ENCODE results near the gene NDUFAF7. TPM values are rescaled to one million over a fixed set of nuclear protein-coding genes. Genes with fewer than 3 reads are reported as not detected.
A peak's percentile ranks its signal among the peaks of the same experiment; 100 is the strongest.

The NDUFAF7 gene
- total and polyA plus RNA-seq, 9 of the 15 experiments (the other 6 are each of a cell fraction or from before 2014, with no cell fraction given) = 14.9 to 41.6 (median 23.9) TPM

DNA sequence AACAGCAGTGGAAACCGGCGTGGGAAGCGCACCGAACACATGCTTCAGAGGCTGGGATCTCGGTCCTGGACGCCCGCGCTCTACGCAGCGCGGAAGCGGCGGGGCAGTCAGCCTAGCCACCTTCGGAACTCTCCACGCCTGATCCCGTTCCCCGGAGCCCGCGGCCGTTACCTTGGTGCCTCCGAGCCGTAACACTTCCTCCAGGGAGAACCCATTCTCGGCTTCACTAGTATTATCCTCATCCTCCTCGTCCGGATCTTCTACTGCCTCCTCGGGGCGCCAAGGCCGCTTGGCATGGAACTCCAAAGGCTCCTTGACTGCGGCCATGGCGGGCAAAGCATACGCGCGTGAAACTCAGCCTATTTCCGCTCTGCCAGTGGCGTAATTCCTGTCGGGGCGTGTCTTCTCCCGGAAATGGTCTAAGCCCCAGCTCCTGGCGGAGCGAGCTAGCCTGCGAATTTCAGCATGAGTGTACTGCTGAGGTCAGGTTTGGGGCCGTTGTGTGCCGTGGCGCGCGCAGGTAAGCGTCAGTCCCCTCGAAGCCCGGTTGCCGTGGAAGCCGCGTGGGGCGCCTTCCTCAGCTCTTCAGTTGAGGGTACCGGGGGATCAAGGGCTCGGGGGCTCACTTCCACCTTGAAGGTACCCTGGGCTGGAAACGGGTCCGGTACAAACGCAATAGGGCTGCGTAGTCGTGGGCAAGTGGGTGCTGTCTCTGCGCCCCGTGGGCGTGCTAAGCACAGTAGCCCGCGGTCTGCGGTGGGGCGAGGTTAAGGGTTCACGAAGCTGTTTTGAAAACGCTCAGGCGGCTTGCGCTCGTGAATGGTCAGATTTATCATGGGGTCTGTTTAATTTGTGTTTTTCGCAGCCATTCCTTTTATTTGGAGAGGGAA lies at the start of gene NDUFAF7, which contains the start of gene CEBPZ (continued):
- TF ChIP-seq, protein P1, sequence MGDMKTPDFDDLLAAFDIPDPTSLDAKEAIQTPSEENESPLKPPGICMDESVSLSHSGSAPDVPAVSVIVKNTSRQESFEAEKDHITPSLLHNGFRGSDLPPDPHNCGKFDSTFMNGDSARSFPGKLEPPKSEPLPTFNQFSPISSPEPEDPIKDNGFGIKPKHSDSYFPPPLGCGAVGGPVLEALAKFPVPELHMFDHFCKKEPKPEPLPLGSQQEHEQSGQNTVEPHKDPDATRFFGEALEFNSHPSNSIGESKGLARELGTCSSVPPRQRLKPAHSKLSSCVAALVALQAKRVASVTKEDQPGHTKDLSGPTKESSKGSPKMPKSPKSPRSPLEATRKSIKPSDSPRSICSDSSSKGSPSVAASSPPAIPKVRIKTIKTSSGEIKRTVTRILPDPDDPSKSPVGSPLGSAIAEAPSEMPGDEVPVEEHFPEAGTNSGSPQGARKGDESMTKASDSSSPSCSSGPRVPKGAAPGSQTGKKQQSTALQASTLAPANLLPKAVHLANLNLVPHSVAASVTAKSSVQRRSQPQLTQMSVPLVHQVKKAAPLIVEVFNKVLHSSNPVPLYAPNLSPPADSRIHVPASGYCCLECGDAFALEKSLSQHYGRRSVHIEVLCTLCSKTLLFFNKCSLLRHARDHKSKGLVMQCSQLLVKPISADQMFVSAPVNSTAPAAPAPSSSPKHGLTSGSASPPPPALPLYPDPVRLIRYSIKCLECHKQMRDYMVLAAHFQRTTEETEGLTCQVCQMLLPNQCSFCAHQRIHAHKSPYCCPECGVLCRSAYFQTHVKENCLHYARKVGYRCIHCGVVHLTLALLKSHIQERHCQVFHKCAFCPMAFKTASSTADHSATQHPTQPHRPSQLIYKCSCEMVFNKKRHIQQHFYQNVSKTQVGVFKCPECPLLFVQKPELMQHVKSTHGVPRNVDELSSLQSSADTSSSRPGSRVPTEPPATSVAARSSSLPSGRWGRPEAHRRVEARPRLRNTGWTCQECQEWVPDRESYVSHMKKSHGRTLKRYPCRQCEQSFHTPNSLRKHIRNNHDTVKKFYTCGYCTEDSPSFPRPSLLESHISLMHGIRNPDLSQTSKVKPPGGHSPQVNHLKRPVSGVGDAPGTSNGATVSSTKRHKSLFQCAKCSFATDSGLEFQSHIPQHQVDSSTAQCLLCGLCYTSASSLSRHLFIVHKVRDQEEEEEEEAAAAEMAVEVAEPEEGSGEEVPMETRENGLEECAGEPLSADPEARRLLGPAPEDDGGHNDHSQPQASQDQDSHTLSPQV (IDR thresholded peaks at IDR 0.05) = no peak
- TF ChIP-seq HIVEP1 (CRISPR knock-in tag; IDR thresholded peaks at IDR 0.05) = no peak
- TF ChIP-seq GABPB1 (CRISPR knock-in tag; IDR thresholded peaks at IDR 0.05) = peak; percentile 90
- no peak for TF ChIP-seq ZFPM2 (CRISPR knock-in tag; IDR thresholded peaks at IDR 0.05)
- no peak for TF ChIP-seq ZNF24 (IDR thresholded peaks at IDR 0.05)
- TF ChIP-seq KLF13 (tag; IDR thresholded peaks at IDR 0.05; ENCODE audit: borderline replicate concordance, low read depth) = no peak
- no peak; the same call in 1 of the 2 replicates for TF ChIP-seq ZBTB17 (CRISPR knock-in tag; IDR thresholded peaks at IDR 0.05)
- no peak for TF ChIP-seq ZNF347 (CRISPR knock-in tag; IDR thresholded peaks at IDR 0.05; ENCODE audit: low read depth)
- no peak for TF ChIP-seq ZNF217 (CRISPR knock-in tag; IDR thresholded peaks at IDR 0.05)
- TF ChIP-seq ZNF121 (CRISPR knock-in tag; conservative IDR thresholded peaks at IDR 0.05) = no peak
- no peak for TF ChIP-seq HNRNPUL1 (IDR thresholded peaks at IDR 0.05; ENCODE audit: low read length)
- TF ChIP-seq ZNF239 (CRISPR knock-in tag; IDR thresholded peaks at IDR 0.05) = no peak
- no peak for TF ChIP-seq GABPB2 (CRISPR knock-in tag; conservative IDR thresholded peaks at IDR 0.05)
- TF ChIP-seq MED1 (CRISPR knock-in tag; IDR thresholded peaks at IDR 0.05; ENCODE audit: borderline replicate concordance) = no peak
- 0 out of 4 replicates have a peak, but pooled peaks of 1 of the 2 experiments have one; percentile 12 for TF ChIP-seq SRF (CRISPR knock-in tag; IDR thresholded peaks at IDR 0.05)
- no peak for TF ChIP-seq BMI1 (IDR thresholded peaks at IDR 0.05; ENCODE audit: low read length)
- no peak for TF ChIP-seq RAD51 (IDR thresholded peaks at IDR 0.05; ENCODE audit: borderline replicate concordance, low read depth)
- TF ChIP-seq, protein P2, sequence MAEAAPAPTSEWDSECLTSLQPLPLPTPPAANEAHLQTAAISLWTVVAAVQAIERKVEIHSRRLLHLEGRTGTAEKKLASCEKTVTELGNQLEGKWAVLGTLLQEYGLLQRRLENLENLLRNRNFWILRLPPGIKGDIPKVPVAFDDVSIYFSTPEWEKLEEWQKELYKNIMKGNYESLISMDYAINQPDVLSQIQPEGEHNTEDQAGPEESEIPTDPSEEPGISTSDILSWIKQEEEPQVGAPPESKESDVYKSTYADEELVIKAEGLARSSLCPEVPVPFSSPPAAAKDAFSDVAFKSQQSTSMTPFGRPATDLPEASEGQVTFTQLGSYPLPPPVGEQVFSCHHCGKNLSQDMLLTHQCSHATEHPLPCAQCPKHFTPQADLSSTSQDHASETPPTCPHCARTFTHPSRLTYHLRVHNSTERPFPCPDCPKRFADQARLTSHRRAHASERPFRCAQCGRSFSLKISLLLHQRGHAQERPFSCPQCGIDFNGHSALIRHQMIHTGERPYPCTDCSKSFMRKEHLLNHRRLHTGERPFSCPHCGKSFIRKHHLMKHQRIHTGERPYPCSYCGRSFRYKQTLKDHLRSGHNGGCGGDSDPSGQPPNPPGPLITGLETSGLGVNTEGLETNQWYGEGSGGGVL (CRISPR knock-in tag; IDR thresholded peaks at IDR 0.05) = no peak
- no peak for TF ChIP-seq SNIP1 (IDR thresholded peaks at IDR 0.05; ENCODE audit: low read depth)

Measured in K562 (cell line).